ENCODE results near the gene MTCP1. TPM values are rescaled to one million over a fixed set of nuclear protein-coding genes. Genes with fewer than 3 reads are reported as not detected.
A peak's percentile ranks its signal among the peaks of the same experiment; 100 is the strongest.

Gene MTCP1, protein sequence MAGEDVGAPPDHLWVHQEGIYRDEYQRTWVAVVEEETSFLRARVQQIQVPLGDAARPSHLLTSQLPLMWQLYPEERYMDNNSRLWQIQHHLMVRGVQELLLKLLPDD
- 10 to 100 TPM in 7 of 8 experiments, 1 to 10 TPM in 1; 8.2 to 27.4 (median 15.0) TPM for total RNA-seq

GRCh38 chrX:155070975-155071693, at the start of gene MTCP1, which contains the start of the genes BRCC3 and CMC4:
MTCP1 (minus strand) TSS chrX:155071136; CDS start chrX:155066010, 5,126 bp downstream.
BRCC3 (plus strand) TSS chrX:155071508; CDS start chrX:155071528, 20 bp downstream.
CMC4 (minus strand) TSS chrX:155071136; CDS start chrX:155064023, 7,113 bp downstream.
- peak within 1 kb of the TSS; percentile 68 to 89 for H3K27ac ChIP-seq
- in situ Hi-C loops (cut with MboI; ENCODE audit: low pct_unique_long_range_greater_than_20kb in 2 of 9, low sequenced_read_pairs in 9 of 9, unreplicated experiment in 9 of 9), result no loop called here
- H3K4me3 ChIP-seq, result peak within 1 kb of the TSS; percentile 51 to 85 (median 67)
- WGBS, 10 experiments, result 5% methylated on average over 4 of the region's 81 CpGs; no CpG with 5 or more reads in 9 of the 10 experiments
- peak; percentile 86 to 97 (median 96) for ATAC-seq (replicated peaks in 6 of 8)
- H3K4me1 ChIP-seq (replicated peaks in 1 of 2), result peaks cover 0 to 5% of the 10 kb centered on the region in 2 donors

GRCh38 chrX:155115174-155115819, 44.4 kb upstream of the MTCP1 start:
- Histone ChIP-seq H3K27ac (no peak overlapping the region), H3K4me3 (no peak overlapping the region), H3K4me1 (replicated peaks in 1 of 2) (no peaks in the 10 kb centered on the region)
- ATAC-seq (replicated peaks in 6 of 8), result no peak
- in situ Hi-C loops (cut with MboI; ENCODE audit: low pct_unique_long_range_greater_than_20kb in 2 of 9, low sequenced_read_pairs in 9 of 9, unreplicated experiment in 9 of 9), result no loop called here
- 29 to 83% (median 80%) methylated on average over 1 of the region's 1 CpG; no CpG with 5 or more reads in 7 of the 10 experiments for WGBS, 10 experiments

GRCh38 chrX:155113097-155113496, 42.2 kb upstream of the MTCP1 start:
- Histone ChIP-seq H3K4me3 (no peak overlapping the region), H3K27ac (no peak overlapping the region), H3K4me1 (replicated peaks in 1 of 2) (no peaks in the 10 kb centered on the region)
- WGBS, 10 experiments, result 30 to 100% (median 95%) methylated on average over 2 to 4 of the region's 4 CpGs; no CpG with 5 or more reads in 3 of the 10 experiments
- ATAC-seq (replicated peaks in 6 of 8), result no peak
- in situ Hi-C loops (cut with MboI; ENCODE audit: low pct_unique_long_range_greater_than_20kb in 2 of 9, low sequenced_read_pairs in 9 of 9, unreplicated experiment in 9 of 9), result no loop called here

- in situ Hi-C loops (cut with MboI; ENCODE audit: low pct_unique_long_range_greater_than_20kb in 2 of 9, low sequenced_read_pairs in 9 of 9, unreplicated experiment in 9 of 9), result no loop called here
- H3K4me3 ChIP-seq, result no peak overlapping the region
- H3K4me1 ChIP-seq (replicated peaks in 1 of 2), result no peaks in the 10 kb centered on the region
- WGBS, 10 experiments, result 44 to 100% (median 85%) methylated on average over 1 to 3 of the region's 3 CpGs; no CpG with 5 or more reads in 3 of the 10 experiments
- ATAC-seq (replicated peaks in 6 of 8), result no peak
- H3K27ac ChIP-seq, result no peak overlapping the region
Observed at GRCh38 chrX:155112171-155112570, 41.2 kb upstream of the MTCP1 start.

- H3K4me1 ChIP-seq (replicated peaks in 1 of 2), result no peaks in the 10 kb centered on the region
- no peak overlapping the region for H3K27ac ChIP-seq
- no peak for ATAC-seq (replicated peaks in 6 of 8)
- in situ Hi-C loops (cut with MboI; ENCODE audit: low pct_unique_long_range_greater_than_20kb in 2 of 9, low sequenced_read_pairs in 9 of 9, unreplicated experiment in 9 of 9), result no loop called here
- H3K4me3 ChIP-seq, result no peak overlapping the region
Observed at GRCh38 chrX:155108427-155108826, 37.5 kb upstream of the MTCP1 start.

GRCh38 chrX:155105919-155106318, 35.0 kb upstream of the MTCP1 start:
- in situ Hi-C loops (cut with MboI; ENCODE audit: low pct_unique_long_range_greater_than_20kb in 2 of 9, low sequenced_read_pairs in 9 of 9, unreplicated experiment in 9 of 9), result no loop called here
- no peak overlapping the region for H3K4me3 ChIP-seq
- WGBS, 10 experiments, result 58 to 100% (median 100%) methylated on average over 1 to 2 of the region's 2 CpGs; no CpG with 5 or more reads in 2 of the 10 experiments
- no peaks in the 10 kb centered on the region for H3K4me1 ChIP-seq (replicated peaks in 1 of 2)
- ATAC-seq (replicated peaks in 6 of 8), result no peak
- no peak overlapping the region for H3K27ac ChIP-seq

DNA sequence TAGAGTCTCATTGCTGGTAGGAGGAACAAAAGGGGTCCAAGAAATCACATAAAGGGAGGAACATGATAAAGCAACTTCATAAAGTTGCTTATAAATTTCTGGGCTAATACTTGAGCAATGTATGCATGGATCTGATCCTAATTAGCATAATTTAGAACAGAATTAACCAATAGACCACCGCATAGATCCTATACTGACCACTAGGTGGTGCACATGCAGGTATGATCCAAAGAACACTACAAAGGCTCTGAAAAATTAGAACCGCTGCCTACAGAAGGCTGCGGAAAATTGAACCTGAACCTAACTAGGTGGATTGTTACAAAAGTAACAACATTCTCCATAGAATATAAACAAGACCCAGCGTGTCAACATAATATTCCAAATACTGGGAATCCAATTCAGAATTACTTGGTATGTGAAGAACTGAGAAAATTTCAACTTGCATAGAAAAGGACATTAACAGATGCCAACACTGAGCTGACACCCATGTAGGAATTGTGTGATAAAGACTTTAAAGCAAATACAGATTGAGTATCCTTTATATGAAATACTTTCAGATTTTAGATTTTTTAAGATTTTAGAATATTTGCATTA, 23.6 kb upstream of the MTCP1 start:
- Histone ChIP-seq H3K4me1 (replicated peaks in 1 of 2) (no peaks in the 10 kb centered on the region), H3K27ac (no peak overlapping the region), H3K4me3 (no peak overlapping the region)
- WGBS, 10 experiments, result 0 to 100% (median 68%) methylated on average over 1 to 4 of the region's 4 CpGs; no CpG with 5 or more reads in 3 of the 10 experiments
- in situ Hi-C loops (cut with MboI; ENCODE audit: low pct_unique_long_range_greater_than_20kb in 2 of 9, low sequenced_read_pairs in 9 of 9, unreplicated experiment in 9 of 9), result no loop called here
- ATAC-seq (replicated peaks in 6 of 8), result peak in 3 of 8 experiments; percentile 34 to 47 (median 41)

GRCh38 chrX:155086961-155087735, 16.2 kb upstream of the MTCP1 start:
- Histone ChIP-seq H3K4me3 (no peak overlapping the region), H3K4me1 (replicated peaks in 1 of 2) (no peaks in the 10 kb centered on the region), H3K27ac (no peak overlapping the region)
- WGBS, 10 experiments, result 62 to 100% (median 95%) methylated on average over 1 to 11 of the region's 26 CpGs; no CpG with 5 or more reads in 5 of the 10 experiments
- in situ Hi-C loops (cut with MboI; ENCODE audit: low pct_unique_long_range_greater_than_20kb in 2 of 9, low sequenced_read_pairs in 9 of 9, unreplicated experiment in 9 of 9), result no loop called here
- no peak for ATAC-seq (replicated peaks in 6 of 8)

- 64 to 100% methylated on average over 1 to 13 of the region's 24 CpGs; no CpG with 5 or more reads in 8 of the 10 experiments for WGBS, 10 experiments
- Histone ChIP-seq H3K27ac (no peak overlapping the region), H3K4me1 (replicated peaks in 1 of 2) (no peaks in the 10 kb centered on the region), H3K4me3 (no peak overlapping the region)
- in situ Hi-C loops (cut with MboI; ENCODE audit: low pct_unique_long_range_greater_than_20kb in 2 of 9, low sequenced_read_pairs in 9 of 9, unreplicated experiment in 9 of 9), result no loop called here
- ATAC-seq (replicated peaks in 6 of 8), result peak in 2 of 8 experiments; percentile 43 to 45
Observed at GRCh38 chrX:155086202-155086840, 15.4 kb upstream of the MTCP1 start.

DNA sequence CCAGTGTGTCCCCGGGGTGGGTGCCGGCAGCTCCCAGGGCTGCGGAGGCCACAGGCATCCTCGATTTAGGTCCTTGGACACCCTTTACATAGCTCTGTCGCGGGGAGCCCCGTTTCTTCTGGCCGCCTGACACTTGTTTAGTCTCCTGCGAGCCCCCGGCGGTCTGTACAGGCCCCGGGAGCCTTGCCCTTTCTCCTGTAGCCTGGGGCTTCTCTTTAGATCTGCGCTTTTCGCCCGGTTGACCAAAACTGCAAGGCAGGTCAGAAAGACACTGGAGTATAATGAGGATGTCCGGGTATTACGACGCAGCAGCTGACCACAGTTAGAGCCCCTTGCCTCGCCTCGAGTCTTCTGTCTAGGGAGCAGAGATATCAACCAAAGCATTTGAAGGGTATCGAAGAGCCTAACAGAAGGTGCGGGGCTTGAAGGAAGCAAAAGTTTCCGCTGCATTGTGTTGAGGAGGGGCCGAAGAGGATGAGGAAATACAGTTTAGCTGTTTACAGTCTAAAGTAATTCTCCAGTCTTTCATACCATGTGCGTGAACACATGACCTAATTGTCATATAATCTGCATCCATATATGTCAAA, 851 bp upstream of the MTCP1 start:
- WGBS, 10 experiments, result 0 to 10% (median 0%) methylated on average over 1 to 7 of the region's 25 CpGs; no CpG with 5 or more reads in 5 of the 10 experiments
- peak in 2 of 8 experiments; percentile 5 to 9 for ATAC-seq (replicated peaks in 6 of 8)
- in situ Hi-C loops (cut with MboI; ENCODE audit: low pct_unique_long_range_greater_than_20kb in 2 of 9, low sequenced_read_pairs in 9 of 9, unreplicated experiment in 9 of 9), result no loop called here
- Histone ChIP-seq H3K4me3 (peak overlapping the region; percentile 51 to 85 (median 67)), H3K27ac (peak overlapping the region; percentile 68 to 89), H3K4me1 (replicated peaks in 1 of 2) (peaks cover 0 to 5% of the 10 kb centered on the region in 2 donors)

- WGBS, 10 experiments, result 0 to 40% methylated on average over 1 to 5 of the region's 16 CpGs; no CpG with 5 or more reads in 8 of the 10 experiments
- Histone ChIP-seq H3K27ac (peak overlapping the region in 1 of 2 donors; percentile 63), H3K4me1 (replicated peaks in 1 of 2) (peaks cover 0 to 5% of the 10 kb centered on the region in 2 donors), H3K4me3 (peak overlapping the region; percentile 51 to 85 (median 67))
- in situ Hi-C loops (cut with MboI; ENCODE audit: low pct_unique_long_range_greater_than_20kb in 2 of 9, low sequenced_read_pairs in 9 of 9, unreplicated experiment in 9 of 9), result no loop called here
- ATAC-seq (replicated peaks in 6 of 8), result peak; percentile 5 to 10 (median 7)
Observed at GRCh38 chrX:155070663-155070974, 317 bp downstream of the MTCP1 start.

GRCh38 chrX:155070038-155070437, 898 bp downstream of the MTCP1 start:
- Histone ChIP-seq H3K27ac (no peak overlapping the region), H3K4me1 (replicated peaks in 1 of 2) (peaks cover 0 to 5% of the 10 kb centered on the region in 2 donors), H3K4me3 (peak overlapping the region; percentile 51 to 85 (median 67))
- no peak for ATAC-seq (replicated peaks in 6 of 8)
- in situ Hi-C loops (cut with MboI; ENCODE audit: low pct_unique_long_range_greater_than_20kb in 2 of 9, low sequenced_read_pairs in 9 of 9, unreplicated experiment in 9 of 9), result no loop called here
- WGBS, 10 experiments, result 0 to 21% (median 0%) methylated on average over 2 to 10 of the region's 12 CpGs; no CpG with 5 or more reads in 4 of the 10 experiments
